ENCODE data around the gene APBB2. TPM values are rescaled to one million over a fixed set of nuclear protein-coding genes. Genes with fewer than 3 reads are reported as not detected.

APBB2 gene
- total RNA-seq, 3 donors from 2014 or later (not counting 1 experiment from before 2014, with no cell fraction given) = 0.38 to 0.48 TPM; not detected in 1

Other genes with a start within 250 kb of the APBB2 start
- gene UCHL1, start 42.4 kb upstream of the APBB2 start, total RNA-seq = not detected

Data from natural killer cell (primary cell).